OCI-LY1 (cell line): Measurements from ENCODE around the gene RAB6A.
"Not testable (repeated sequence)": the region's sequence is repeated elsewhere in the genome, so short reads cannot be mapped to it uniquely, and the experiment has no call there.

Experiments used
- H2AFZ ChIP-seq: fragments of 200-600 bp; sonication (generic), shearing (Covaris generic); 2 replicates; pipeline ENCODE4 v1.6.0; 2014; ENCODE audit warnings: antibody characterized with exemption, mild to moderate bottlenecking, low read length
- H3F3A ChIP-seq: fragments of 200-600 bp; sonication (generic), shearing (Covaris generic); 2 replicates; pipeline ENCODE4 v1.6.0; 2014; ENCODE audit warnings: mild to moderate bottlenecking, antibody characterized with exemption, low read length, moderate library complexity; ENCODE audit not compliant: insufficient read depth
- H3K27ac ChIP-seq: fragments of 200-600 bp; sonication (generic); 2 replicates; pipeline ENCODE4 v1.5.1; 2014; ENCODE audit warnings: low read length, mixed run types, mild to moderate bottlenecking, low read depth; ENCODE audit not compliant: poor library complexity, severe bottlenecking
- H3K27me3 ChIP-seq: fragments of 200-600 bp; sonication (generic); 2 replicates; pipeline ENCODE4 v1.6.0; 2014; ENCODE audit warnings: antibody characterized with exemption, mild to moderate bottlenecking, low read length, moderate library complexity; ENCODE audit not compliant: insufficient read depth
- H3K36me3 ChIP-seq: fragments of 200-600 bp; sonication (generic); 2 replicates; pipeline ENCODE4 v1.6.1; 2014; ENCODE audit warnings: mild to moderate bottlenecking, antibody characterized with exemption, low read length, moderate library complexity, mixed read lengths; ENCODE audit not compliant: insufficient read depth
- H3K4me1 ChIP-seq: fragments of 200-600 bp; sonication (generic); 2 replicates; pipeline ENCODE4 v1.5.1; 2014; ENCODE audit warnings: mild to moderate bottlenecking, low read length, moderate library complexity; ENCODE audit not compliant: insufficient read depth, severe bottlenecking
- H3K4me2 ChIP-seq: fragments of 200-600 bp; sonication (generic), shearing (Covaris generic); 2 replicates; pipeline ENCODE4 v1.6.1; 2014; ENCODE audit warnings: low read length
- H3K4me3 ChIP-seq: fragments of 200-600 bp; sonication (generic); 2 replicates; pipeline ENCODE4 v1.5.1; 2014; ENCODE audit warnings: low read length, low read depth, mild to moderate bottlenecking, mixed read lengths; ENCODE audit not compliant: poor library complexity, severe bottlenecking
- H3K79me2 ChIP-seq: fragments of 200-600 bp; shearing (Covaris generic); 2 replicates; pipeline ENCODE4 v1.6.1; 2016; ENCODE audit warnings: mixed run types, low read length, mixed read lengths; ENCODE audit not compliant: insufficient read depth
- H3K9ac ChIP-seq: fragments of 200-600 bp; sonication (generic), shearing (Covaris generic); 2 replicates; pipeline ENCODE4 v1.6.1; 2014; ENCODE audit warnings: mild to moderate bottlenecking, low read length, mixed read lengths
- H3K9me2 ChIP-seq: fragments of 200-600 bp; sonication (generic), shearing (Covaris generic); 2 replicates; pipeline ENCODE4 v1.6.1; 2014; ENCODE audit warnings: low read depth, mild to moderate bottlenecking, low read length, mixed read lengths
- H3K9me3 ChIP-seq: fragments of 200-600 bp; shearing (Covaris generic); 2 replicates; pipeline ENCODE4 v1.6.1; 2014; ENCODE audit warnings: low read length, mixed read lengths
- H4K20me1 ChIP-seq: fragments of 200-600 bp; sonication (generic), shearing (Covaris generic); 2 replicates; pipeline ENCODE4 v1.6.0; 2016; ENCODE audit warnings: mild to moderate bottlenecking, low read length; ENCODE audit not compliant: insufficient read depth
- EZH2 ChIP-seq: fragments of 200-600 bp; sonication (generic), shearing (Covaris generic); IDR thresholded peaks from 2 replicates; pipeline ENCODE4 v1.8.0; 2017; ENCODE audit warnings: borderline replicate concordance, mixed run types, mild to moderate bottlenecking, antibody characterized with exemption, low read length, moderate library complexity, mixed read lengths
- TF ChIP-seq, protein P1 (sequence below): fragments of 200-600 bp; sonication (generic), shearing (Covaris generic); IDR thresholded peaks from 2 replicates; pipeline ENCODE4 v1.5.1; 2017; ENCODE audit warnings: mild to moderate bottlenecking, antibody characterized with exemption, low read length, moderate library complexity, mixed read lengths

The RAB6A gene

GRCh38 chr11:73680687-73681086 is 80.2 kb downstream of the RAB6A start:
- H3K27me3 ChIP-seq: no peaks in the 10 kb centered on the region
- no peak overlapping the region for H2AFZ ChIP-seq
- no peak overlapping the region for H3K4me2 ChIP-seq
- TF ChIP-seq, protein P1, sequence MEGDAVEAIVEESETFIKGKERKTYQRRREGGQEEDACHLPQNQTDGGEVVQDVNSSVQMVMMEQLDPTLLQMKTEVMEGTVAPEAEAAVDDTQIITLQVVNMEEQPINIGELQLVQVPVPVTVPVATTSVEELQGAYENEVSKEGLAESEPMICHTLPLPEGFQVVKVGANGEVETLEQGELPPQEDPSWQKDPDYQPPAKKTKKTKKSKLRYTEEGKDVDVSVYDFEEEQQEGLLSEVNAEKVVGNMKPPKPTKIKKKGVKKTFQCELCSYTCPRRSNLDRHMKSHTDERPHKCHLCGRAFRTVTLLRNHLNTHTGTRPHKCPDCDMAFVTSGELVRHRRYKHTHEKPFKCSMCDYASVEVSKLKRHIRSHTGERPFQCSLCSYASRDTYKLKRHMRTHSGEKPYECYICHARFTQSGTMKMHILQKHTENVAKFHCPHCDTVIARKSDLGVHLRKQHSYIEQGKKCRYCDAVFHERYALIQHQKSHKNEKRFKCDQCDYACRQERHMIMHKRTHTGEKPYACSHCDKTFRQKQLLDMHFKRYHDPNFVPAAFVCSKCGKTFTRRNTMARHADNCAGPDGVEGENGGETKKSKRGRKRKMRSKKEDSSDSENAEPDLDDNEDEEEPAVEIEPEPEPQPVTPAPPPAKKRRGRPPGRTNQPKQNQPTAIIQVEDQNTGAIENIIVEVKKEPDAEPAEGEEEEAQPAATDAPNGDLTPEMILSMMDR: no peak
- TF ChIP-seq EZH2: no peak
- no peak overlapping the region for H3K9ac ChIP-seq
- H3K4me3 ChIP-seq: no peak overlapping the region
- H4K20me1 ChIP-seq: no peaks in the 10 kb centered on the region
- H3K79me2 ChIP-seq: no peaks in the 10 kb centered on the region
- no peaks in the 10 kb centered on the region for H3F3A ChIP-seq
- H3K9me2 ChIP-seq: no peaks in the 10 kb centered on the region
- no peaks in the 10 kb centered on the region for H3K4me1 ChIP-seq
- no peaks in the 10 kb centered on the region for H3K9me3 ChIP-seq
- H3K36me3 ChIP-seq: peaks cover 18% of the 10 kb centered on the region; the same call in 1 of the 2 replicates
- no peak overlapping the region for H3K27ac ChIP-seq

DNA sequence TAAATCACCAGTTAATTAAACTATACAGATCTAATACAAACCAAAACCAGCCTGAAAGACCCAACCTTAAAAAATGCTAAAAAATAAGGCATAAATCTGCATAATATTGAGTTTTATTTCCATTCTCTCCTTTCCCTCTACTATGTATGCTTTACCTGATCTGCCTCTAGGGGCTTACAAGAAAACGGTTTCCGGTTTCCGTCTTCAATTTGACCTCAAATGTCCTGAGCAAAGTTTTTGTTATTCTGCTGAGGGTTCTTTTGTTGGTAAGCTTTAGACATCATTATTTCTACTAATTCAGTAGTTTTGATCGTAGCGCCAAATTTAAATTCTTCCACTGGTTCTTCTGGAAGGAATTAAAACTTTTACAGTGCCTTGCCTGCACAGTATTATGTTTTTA is 84.3 kb downstream of the RAB6A start:
- H2AFZ ChIP-seq, H3F3A ChIP-seq, H3K4me1 ChIP-seq, H3K27me3 ChIP-seq, H3K9me3 ChIP-seq, H4K20me1 ChIP-seq, H3K9ac ChIP-seq, H3K79me2 ChIP-seq, H3K27ac ChIP-seq, H3K4me3 ChIP-seq, H3K4me2 ChIP-seq, H3K9me2 ChIP-seq: not testable (repeated sequence)
- peaks cover 23% of the 10 kb centered on the region; the same call in 1 of the 2 replicates for H3K36me3 ChIP-seq

GRCh38 chr11:73671701-73672100 is 89.2 kb downstream of the RAB6A start:
- Histone ChIP-seq H3K4me1 (no peaks in the 10 kb centered on the region), H4K20me1 (no peaks in the 10 kb centered on the region), H3K36me3 (0 out of 2 replicates have a peak, but pooled peaks cover 6% of the 10 kb centered on the region), H3K4me3 (no peak overlapping the region), H2AFZ (no peak overlapping the region), H3K9me3 (no peaks in the 10 kb centered on the region), H3K27me3 (no peaks in the 10 kb centered on the region), H3K9me2 (no peaks in the 10 kb centered on the region), H3K9ac (no peak overlapping the region), H3F3A (no peaks in the 10 kb centered on the region), H3K27ac (no peak overlapping the region), H3K79me2 (no peaks in the 10 kb centered on the region), H3K4me2 (no peak overlapping the region)
- TF ChIP-seq, protein P1: no peak
- TF ChIP-seq EZH2: no peak

- H3K4me2 ChIP-seq: no peak overlapping the region
- no peak overlapping the region for H3K27ac ChIP-seq
- no peaks in the 10 kb centered on the region for H3F3A ChIP-seq
- H4K20me1 ChIP-seq: no peaks in the 10 kb centered on the region
- H3K4me1 ChIP-seq: no peaks in the 10 kb centered on the region
- H2AFZ ChIP-seq: no peak overlapping the region
- no peaks in the 10 kb centered on the region for H3K9me3 ChIP-seq
- no peak overlapping the region for H3K4me3 ChIP-seq
- no peak overlapping the region for H3K9ac ChIP-seq
- H3K36me3 ChIP-seq: 0 out of 2 replicates have a peak, but pooled peaks cover 6% of the 10 kb centered on the region
- no peaks in the 10 kb centered on the region for H3K9me2 ChIP-seq
- H3K27me3 ChIP-seq: no peaks in the 10 kb centered on the region
- H3K79me2 ChIP-seq: no peaks in the 10 kb centered on the region
- TF ChIP-seq EZH2: no peak
- TF ChIP-seq, protein P1: no peak
Measured at GRCh38 chr11:73670808-73671207, 90.1 kb downstream of the RAB6A start.
